Measurements from ENCODE around the gene TRIM54.

- TF ChIP-seq ZFP3 (tag by site-specific recombination; IDR thresholded peaks at IDR 0.05; ENCODE audit: low read depth), result no peak
- TF ChIP-seq ZNF488 (tag by site-specific recombination; IDR thresholded peaks at IDR 0.05), result no peak
- TF ChIP-seq ZNF274 (IDR thresholded peaks at IDR 0.05; ENCODE audit: low read length), result no peak
- TF ChIP-seq ZNF274 (tag by site-specific recombination; IDR thresholded peaks at IDR 0.05; ENCODE audit: borderline replicate concordance), result no peak
- TF ChIP-seq ZNF391 (tag by site-specific recombination; IDR thresholded peaks at IDR 0.05; ENCODE audit: borderline replicate concordance, low read depth), result no peak
- peak; percentile 74 for TF ChIP-seq CTCF (tag by site-specific recombination; IDR thresholded peaks at IDR 0.05)
- no peak for TF ChIP-seq ZNF18 (tag by site-specific recombination; IDR thresholded peaks at IDR 0.05)
- TF ChIP-seq ZNF121 (tag by site-specific recombination; IDR thresholded peaks at IDR 0.05), result no peak
Observed at GRCh38 chr2:27320958-27321543, 38.8 kb downstream of the TRIM54 start.
